Measurements from ENCODE around the gene TKTL1.
"Not testable (repeated sequence)": the region's sequence is repeated elsewhere in the genome, so short reads cannot be mapped to it uniquely, and the experiment has no call there.

TKTL1 gene

GRCh38 chrX:154343063-154343462, 47.5 kb downstream of the TKTL1 start:
- H3K4me2 ChIP-seq (ENCODE audit: insufficient read depth, low read length); H2AFZ ChIP-seq (ENCODE audit: low read depth, low read length); DNase-seq; H4K20me1 ChIP-seq (ENCODE audit: insufficient read depth, low read length); H3K27ac ChIP-seq (ENCODE audit: low read length); H3K79me2 ChIP-seq (ENCODE audit: insufficient read depth, low read length); H3K9me3 ChIP-seq (ENCODE audit: insufficient read depth, low read length, severe bottlenecking); H3K36me3 ChIP-seq (ENCODE audit: insufficient read depth, low read length); H3K27me3 ChIP-seq (ENCODE audit: insufficient read depth, low read length, poor library complexity); H3K9ac ChIP-seq (ENCODE audit: low read depth, low read length); H3K4me3 ChIP-seq (ENCODE audit: low read depth in 1 of 2, low read length in 2 of 2); H3K4me1 ChIP-seq (ENCODE audit: insufficient read depth, low read length); ATAC-seq (ENCODE audit: insufficient read depth, low read depth): not testable (repeated sequence)

GRCh38 chrX:154343620-154344019, 48.0 kb downstream of the TKTL1 start:
- not testable (repeated sequence) for H4K20me1 ChIP-seq (ENCODE audit: insufficient read depth, low read length); H3K79me2 ChIP-seq (ENCODE audit: insufficient read depth, low read length); H3K4me2 ChIP-seq (ENCODE audit: insufficient read depth, low read length); H2AFZ ChIP-seq (ENCODE audit: low read depth, low read length); H3K9me3 ChIP-seq (ENCODE audit: insufficient read depth, low read length, severe bottlenecking); H3K27me3 ChIP-seq (ENCODE audit: insufficient read depth, low read length, poor library complexity); DNase-seq; H3K4me1 ChIP-seq (ENCODE audit: insufficient read depth, low read length); H3K36me3 ChIP-seq (ENCODE audit: insufficient read depth, low read length); H3K27ac ChIP-seq (ENCODE audit: low read length); H3K4me3 ChIP-seq (ENCODE audit: low read depth in 1 of 2, low read length in 2 of 2); H3K9ac ChIP-seq (ENCODE audit: low read depth, low read length)
- ATAC-seq (ENCODE audit: insufficient read depth, low read depth), result peak; percentile 13; the same call in 1 of the 3 replicates

GRCh38 chrX:154348114-154348531, 52.5 kb downstream of the TKTL1 start:
- Histone ChIP-seq H3K9ac (ENCODE audit: low read depth, low read length) (no peak overlapping the region), H3K79me2 (ENCODE audit: insufficient read depth, low read length) (no peaks in the 10 kb centered on the region), H3K9me3 (ENCODE audit: insufficient read depth, low read length, severe bottlenecking) (no peaks in the 10 kb centered on the region), H3K4me1 (ENCODE audit: insufficient read depth, low read length) (no peaks in the 10 kb centered on the region), H3K4me3 (ENCODE audit: low read depth in 1 of 2, low read length in 2 of 2) (no peak overlapping the region), H3K27me3 (ENCODE audit: insufficient read depth, low read length, poor library complexity) (no peaks in the 10 kb centered on the region), H3K36me3 (ENCODE audit: insufficient read depth, low read length) (peaks cover 45% of the 10 kb centered on the region), H4K20me1 (ENCODE audit: insufficient read depth, low read length) (peaks cover 30% of the 10 kb centered on the region), H3K27ac (ENCODE audit: low read length) (no peak overlapping the region), H3K4me2 (ENCODE audit: insufficient read depth, low read length) (no peak overlapping the region), H2AFZ (ENCODE audit: low read depth, low read length) (no peak overlapping the region)
- TF ChIP-seq EZH2 (IDR thresholded peaks at IDR 0.05; ENCODE audit: borderline replicate concordance, low read depth, low read length, severe bottlenecking), result no peak
- TF ChIP-seq, protein P1, sequence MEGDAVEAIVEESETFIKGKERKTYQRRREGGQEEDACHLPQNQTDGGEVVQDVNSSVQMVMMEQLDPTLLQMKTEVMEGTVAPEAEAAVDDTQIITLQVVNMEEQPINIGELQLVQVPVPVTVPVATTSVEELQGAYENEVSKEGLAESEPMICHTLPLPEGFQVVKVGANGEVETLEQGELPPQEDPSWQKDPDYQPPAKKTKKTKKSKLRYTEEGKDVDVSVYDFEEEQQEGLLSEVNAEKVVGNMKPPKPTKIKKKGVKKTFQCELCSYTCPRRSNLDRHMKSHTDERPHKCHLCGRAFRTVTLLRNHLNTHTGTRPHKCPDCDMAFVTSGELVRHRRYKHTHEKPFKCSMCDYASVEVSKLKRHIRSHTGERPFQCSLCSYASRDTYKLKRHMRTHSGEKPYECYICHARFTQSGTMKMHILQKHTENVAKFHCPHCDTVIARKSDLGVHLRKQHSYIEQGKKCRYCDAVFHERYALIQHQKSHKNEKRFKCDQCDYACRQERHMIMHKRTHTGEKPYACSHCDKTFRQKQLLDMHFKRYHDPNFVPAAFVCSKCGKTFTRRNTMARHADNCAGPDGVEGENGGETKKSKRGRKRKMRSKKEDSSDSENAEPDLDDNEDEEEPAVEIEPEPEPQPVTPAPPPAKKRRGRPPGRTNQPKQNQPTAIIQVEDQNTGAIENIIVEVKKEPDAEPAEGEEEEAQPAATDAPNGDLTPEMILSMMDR (IDR thresholded peaks at IDR 0.05; ENCODE audit: borderline replicate concordance, extremely low read depth, low read length, poor library complexity, severe bottlenecking), result no peak
- peak; percentile 8; the same call in 1 of the 3 replicates for ATAC-seq (ENCODE audit: insufficient read depth, low read depth)
- DNase-seq, result no peak

GRCh38 chrX:154348646-154349358, 53.2 kb downstream of the TKTL1 start:
- ATAC-seq (ENCODE audit: insufficient read depth, low read depth), result no peak
- DNase-seq, result no peak
- Histone ChIP-seq H3K9ac (ENCODE audit: low read depth, low read length) (no peak overlapping the region), H3K27me3 (ENCODE audit: insufficient read depth, low read length, poor library complexity) (no peaks in the 10 kb centered on the region), H3K27ac (ENCODE audit: low read length) (no peak overlapping the region), H4K20me1 (ENCODE audit: insufficient read depth, low read length) (peaks cover 37% of the 10 kb centered on the region), H3K79me2 (ENCODE audit: insufficient read depth, low read length) (no peaks in the 10 kb centered on the region), H3K9me3 (ENCODE audit: insufficient read depth, low read length, severe bottlenecking) (no peaks in the 10 kb centered on the region), H2AFZ (ENCODE audit: low read depth, low read length) (no peak overlapping the region), H3K4me2 (ENCODE audit: insufficient read depth, low read length) (no peak overlapping the region), H3K36me3 (ENCODE audit: insufficient read depth, low read length) (peaks cover 52% of the 10 kb centered on the region), H3K4me1 (ENCODE audit: insufficient read depth, low read length) (no peaks in the 10 kb centered on the region), H3K4me3 (ENCODE audit: low read depth in 1 of 2, low read length in 2 of 2) (no peak overlapping the region)
- TF ChIP-seq, protein P1 (IDR thresholded peaks at IDR 0.05; ENCODE audit: borderline replicate concordance, extremely low read depth, low read length, poor library complexity, severe bottlenecking), result no peak

All from DND-41 (cell line).